HepG2 (cell line): Measurements from ENCODE around the gene NAPG. TPM values are rescaled to one million over a fixed set of nuclear protein-coding genes. Genes with fewer than 3 reads are reported as not detected.

Source experiments
- ATF7-NPFF ChIP-seq: sonication (generic); formaldehyde crosslinking; IDR thresholded peaks from 2 replicates; pipeline ENCODE4 v1.8.1; 2023; ENCODE audit warnings: mild to moderate bottlenecking, low read depth, missing genetic modification reagents, moderate library complexity
- CHD2 ChIP-seq: IDR thresholded peaks from 2 replicates; pipeline ENCODE4 v1.6.1; 2011; ENCODE audit warnings: low read depth, low read length, improper control_type of control experiment
- HOMEZ ChIP-seq: IDR thresholded peaks from 2 replicates; pipeline ENCODE4 v1.6.1; 2016; ENCODE audit warnings: low read depth
- JDP2 ChIP-seq: sonication (generic); formaldehyde crosslinking; IDR thresholded peaks from 2 replicates; pipeline ENCODE4 v1.8.1; 2022; ENCODE audit warnings: missing genetic modification reagents, borderline replicate concordance
- JUN ChIP-seq: sonication (generic); formaldehyde crosslinking; IDR thresholded peaks from 2 replicates; pipeline ENCODE4 v1.4.0; 2020; ENCODE audit warnings: mild to moderate bottlenecking, missing genetic modification reagents
- NBN ChIP-seq: fragments of 450-650 bp; conservative IDR thresholded peaks from 2 replicates; pipeline ENCODE4 v1.6.1; 2017
- PLSCR1 ChIP-seq: sonication (generic); formaldehyde crosslinking; IDR thresholded peaks from 2 replicates; pipeline ENCODE4 v1.5.0; 2020; ENCODE audit warnings: missing genetic modification reagents, mild to moderate bottlenecking, borderline replicate concordance
- REST ChIP-seq, 2 experiments: IDR thresholded peaks; 2 replicates each; pipeline ENCODE4 v1.6.1; 2011 to 2012; ENCODE audit warnings: low read length in 2 of 2, borderline replicate concordance in 1 of 2, low read depth in 1 of 2, mild to moderate bottlenecking in 1 of 2, moderate library complexity in 1 of 2
- RXRB ChIP-seq: IDR thresholded peaks from 2 replicates; pipeline ENCODE4 v1.6.1; 2016; ENCODE audit warnings: borderline replicate concordance, missing genetic modification reagents, missing compliant biosample characterization
- SNAI1 ChIP-seq: sonication (generic); formaldehyde crosslinking; IDR thresholded peaks from 2 replicates; pipeline ENCODE4 v1.5.0; 2020; ENCODE audit warnings: mild to moderate bottlenecking, missing genetic modification reagents, borderline replicate concordance
- ZNF513 ChIP-seq: sonication (generic); formaldehyde crosslinking; conservative IDR thresholded peaks from 2 replicates; pipeline ENCODE4 v1.5.0; 2020; ENCODE audit warnings: missing genetic modification reagents
- ZNF841 ChIP-seq: sonication (generic); formaldehyde crosslinking; IDR thresholded peaks from 2 replicates; pipeline ENCODE4 v1.8.1; 2023; ENCODE audit warnings: missing genetic modification reagents, borderline replicate concordance
- polyA plus RNA-seq, 8 experiments: library from polyadenylated mRNA; depleted of rRNA in 3 of 8; stranded (reverse) in 7 of 8; unstranded in 1 of 8; fragments of >200 nt; fragmentation: Illumina TruSeq in 4 of 8; extraction: Trizol in 4 of 8; gene quantifications; 2 replicates each; pipeline versions ENCODE4 v1.2.1 to v1.2.3, GENCODE V29; 2011 to 2016; ENCODE audit warnings: low read depth in 4 of 8, missing spikeins in 1 of 8, mixed read lengths in 1 of 8; ENCODE audit not compliant: insufficient read depth in 1 of 8
- total RNA-seq, 5 experiments: library from RNA; depleted of rRNA; stranded (reverse); fragments of >200 nt; fragmentation: Illumina TruSeq; extraction: Trizol; gene quantifications; 2 replicates each; pipeline ENCODE4 v1.2.3, GENCODE V29; 2016; ENCODE audit warnings: low read depth in 1 of 5

Gene NAPG
- total and polyA plus RNA-seq, 2 of the 13 experiments (the other 11 are each of a cell fraction or from before 2014, with no cell fraction given) = 19.8 to 34.4 TPM

- TF ChIP-seq ZNF513 (CRISPR knock-in tag) = no peak
- no peak for TF ChIP-seq REST (IDR thresholded peaks at IDR 0.05; ENCODE audit: borderline replicate concordance in 1 of 2, low read depth in 1 of 2, low read length in 2 of 2)
- no peak for TF ChIP-seq ATF7-NPFF (CRISPR knock-in tag)
- no peak for TF ChIP-seq PLSCR1 (CRISPR knock-in tag)
- no peak for TF ChIP-seq ZNF841 (CRISPR knock-in tag)
- no peak for TF ChIP-seq HOMEZ (CRISPR knock-in tag)
- TF ChIP-seq CHD2 = no peak
- no peak for TF ChIP-seq JDP2
- TF ChIP-seq JUN (CRISPR knock-in tag) = no peak
- TF ChIP-seq SNAI1 = no peak
- no peak for TF ChIP-seq NBN
- no peak; the same call in 1 of the 2 replicates for TF ChIP-seq RXRB (CRISPR knock-in tag)
These were observed 496 bp upstream of the NAPG start (continued) for GRCh38 chr18:10525371-10525691.
